HepG2 (cell line): ENCODE results near the gene UAP1L1. TPM values are rescaled to one million over a fixed set of nuclear protein-coding genes. Genes with fewer than 3 reads are reported as not detected.
A peak's percentile ranks its signal among the peaks of the same experiment; 100 is the strongest.

ENCODE experiments used
- ARNT2 ChIP-seq: sonication (generic); formaldehyde crosslinking; IDR thresholded peaks from 2 replicates; pipeline ENCODE4 v1.8.0; 2022; ENCODE audit warnings: mild to moderate bottlenecking, low read depth, missing genetic modification reagents, moderate library complexity
- ELF1 ChIP-seq: sonication (generic); formaldehyde crosslinking; IDR thresholded peaks from 2 replicates; pipeline ENCODE4 v1.4.0; 2020; ENCODE audit warnings: missing genetic modification reagents
- ERF ChIP-seq: IDR thresholded peaks from 2 replicates; pipeline ENCODE4 v1.6.1; 2018; ENCODE audit warnings: missing biosample characterization, missing genetic modification reagents
- HOXA3 ChIP-seq: sonication (generic); formaldehyde crosslinking; IDR thresholded peaks from 2 replicates; pipeline ENCODE4 v1.5.0; 2020; ENCODE audit warnings: missing genetic modification reagents
- HOXA9 ChIP-seq: sonication (generic); formaldehyde crosslinking; IDR thresholded peaks from 2 replicates; pipeline ENCODE4 v1.8.1; 2022; ENCODE audit warnings: missing genetic modification reagents, mild to moderate bottlenecking, moderate library complexity, borderline replicate concordance
- JUN ChIP-seq: sonication (generic); formaldehyde crosslinking; IDR thresholded peaks from 2 replicates; pipeline ENCODE4 v1.4.0; 2020; ENCODE audit warnings: mild to moderate bottlenecking, missing genetic modification reagents
- KLF6 ChIP-seq: IDR thresholded peaks from 2 replicates; pipeline ENCODE4 v1.8.0; 2016; ENCODE audit warnings: missing biosample characterization, missing genetic modification reagents
- MYC ChIP-seq: sonication (generic); formaldehyde crosslinking; IDR thresholded peaks from 2 replicates; pipeline ENCODE4 v1.9.0; 2021; ENCODE audit warnings: missing genetic modification reagents, borderline replicate concordance
- SAP130 ChIP-seq: IDR thresholded peaks from 2 replicates; pipeline ENCODE4 v1.6.1; 2016; ENCODE audit warnings: low read depth
- TBX3 ChIP-seq: fragments of 450-650 bp; IDR thresholded peaks from 2 replicates; pipeline ENCODE4 v1.6.1; 2017; ENCODE audit warnings: antibody characterized with exemption, mild to moderate bottlenecking, inconsistent platforms, borderline replicate concordance
- ZEB1 ChIP-seq: IDR thresholded peaks from 2 replicates; pipeline ENCODE4 v1.6.1; 2012; ENCODE audit warnings: mild to moderate bottlenecking, low read depth, inconsistent platforms; ENCODE audit not compliant: insufficient replicate concordance
- ZNF264 ChIP-seq: sonication (generic); formaldehyde crosslinking; IDR thresholded peaks from 2 replicates; pipeline ENCODE4 v1.4.0; 2020; ENCODE audit warnings: missing genetic modification reagents
- ZNF296 ChIP-seq: sonication (generic); formaldehyde crosslinking; conservative IDR thresholded peaks from 2 replicates; pipeline ENCODE4 v1.5.0; 2020; ENCODE audit warnings: mild to moderate bottlenecking, missing genetic modification reagents
- ZNF350 ChIP-seq: sonication (generic); formaldehyde crosslinking; IDR thresholded peaks from 2 replicates; pipeline ENCODE4 v1.4.0; 2020; ENCODE audit warnings: mild to moderate bottlenecking, low read depth, missing genetic modification reagents, borderline replicate concordance
- ZNF549 ChIP-seq: sonication (generic); formaldehyde crosslinking; IDR thresholded peaks from 2 replicates; pipeline ENCODE4 v1.5.0; 2020; ENCODE audit warnings: missing genetic modification reagents
- ZNF724P ChIP-seq: sonication (generic); formaldehyde crosslinking; IDR thresholded peaks from 2 replicates; pipeline ENCODE4 v1.8.0; 2022; ENCODE audit warnings: missing genetic modification reagents, borderline replicate concordance
- ZNF768 ChIP-seq: sonication (generic); formaldehyde crosslinking; IDR thresholded peaks from 2 replicates; pipeline ENCODE4 v1.4.0; 2020; ENCODE audit warnings: missing genetic modification reagents
- ZSCAN29 ChIP-seq: sonication (generic); formaldehyde crosslinking; conservative IDR thresholded peaks from 2 replicates; pipeline ENCODE4 v1.4.0; 2020; ENCODE audit warnings: mild to moderate bottlenecking, missing genetic modification reagents
- polyA plus RNA-seq, 8 experiments: library from polyadenylated mRNA; depleted of rRNA in 3 of 8; stranded (reverse) in 7 of 8; unstranded in 1 of 8; fragments of >200 nt; fragmentation: Illumina TruSeq in 4 of 8; extraction: Trizol in 4 of 8; gene quantifications; 2 replicates each; pipeline versions ENCODE4 v1.2.1 to v1.2.3, GENCODE V29; 2011 to 2016; ENCODE audit warnings: low read depth in 4 of 8, missing spikeins in 1 of 8, mixed read lengths in 1 of 8; ENCODE audit not compliant: insufficient read depth in 1 of 8
- total RNA-seq, 5 experiments: library from RNA; depleted of rRNA; stranded (reverse); fragments of >200 nt; fragmentation: Illumina TruSeq; extraction: Trizol; gene quantifications; 2 replicates each; pipeline ENCODE4 v1.2.3, GENCODE V29; 2016; ENCODE audit warnings: low read depth in 1 of 5
- TF ChIP-seq, protein P1 (sequence below): sonication (generic); formaldehyde crosslinking; IDR thresholded peaks from 2 replicates; pipeline ENCODE4 v1.5.1; 2020; ENCODE audit warnings: missing genetic modification reagents, mild to moderate bottlenecking, borderline replicate concordance
- TF ChIP-seq, protein P2 (sequence below): sonication (generic); formaldehyde crosslinking; IDR thresholded peaks from 2 replicates; pipeline ENCODE4 v1.5.1; 2020; ENCODE audit warnings: mild to moderate bottlenecking, missing genetic modification reagents, borderline replicate concordance
- TF ChIP-seq, protein P3 (sequence below): sonication (generic); formaldehyde crosslinking; IDR thresholded peaks from 2 replicates; pipeline ENCODE4 v1.4.0; 2020; ENCODE audit warnings: missing genetic modification reagents, borderline replicate concordance
- TF ChIP-seq, protein P4 (sequence below): sonication (generic); formaldehyde crosslinking; IDR thresholded peaks from 2 replicates; pipeline ENCODE4 v1.5.0; 2020; ENCODE audit warnings: missing genetic modification reagents

The UAP1L1 gene
- total and polyA plus RNA-seq, 2 of the 13 experiments (the other 11 are each of a cell fraction or from before 2014, with no cell fraction given), result 5.4 to 6.4 TPM

DNA sequence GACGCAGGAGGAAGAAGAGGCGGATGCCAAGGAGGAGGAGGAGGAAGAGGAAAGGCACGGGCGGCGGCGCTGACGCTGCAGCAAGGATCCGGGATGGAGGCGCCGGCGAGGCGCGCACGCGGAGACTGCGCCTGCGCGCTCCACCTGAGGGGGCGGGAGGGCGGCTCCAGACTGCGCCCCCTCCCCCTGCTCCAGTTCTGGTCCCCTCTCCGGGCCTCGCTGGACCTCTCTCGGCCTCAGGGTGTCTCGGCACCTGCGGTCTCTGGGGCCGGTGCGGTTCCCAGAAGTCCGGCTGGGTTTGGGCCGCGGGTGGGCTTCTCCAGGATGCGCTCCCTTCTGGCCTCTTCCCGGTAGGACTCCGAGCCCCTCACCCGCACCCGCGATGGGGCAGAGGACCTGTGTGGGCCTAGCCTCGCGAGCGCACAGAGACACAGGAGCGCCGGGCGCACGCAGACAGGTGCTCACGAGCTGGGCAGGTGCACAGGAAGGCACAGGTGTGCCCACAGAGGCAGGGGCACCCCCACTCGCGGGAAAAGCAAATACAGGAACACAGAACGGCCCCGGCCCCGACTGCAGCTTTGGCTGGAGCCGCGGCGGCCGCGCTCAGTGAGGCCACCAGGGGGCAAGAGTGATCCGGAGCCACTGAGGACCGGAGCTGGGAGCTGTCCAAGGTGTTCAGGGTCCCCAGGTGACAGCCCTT lies 31.1 kb upstream of the UAP1L1 start, which contains the start of gene NPDC1 (continued):
- peak; percentile 84; the same call in 1 of the 2 replicates for TF ChIP-seq ZNF264
- TF ChIP-seq, protein P1, sequence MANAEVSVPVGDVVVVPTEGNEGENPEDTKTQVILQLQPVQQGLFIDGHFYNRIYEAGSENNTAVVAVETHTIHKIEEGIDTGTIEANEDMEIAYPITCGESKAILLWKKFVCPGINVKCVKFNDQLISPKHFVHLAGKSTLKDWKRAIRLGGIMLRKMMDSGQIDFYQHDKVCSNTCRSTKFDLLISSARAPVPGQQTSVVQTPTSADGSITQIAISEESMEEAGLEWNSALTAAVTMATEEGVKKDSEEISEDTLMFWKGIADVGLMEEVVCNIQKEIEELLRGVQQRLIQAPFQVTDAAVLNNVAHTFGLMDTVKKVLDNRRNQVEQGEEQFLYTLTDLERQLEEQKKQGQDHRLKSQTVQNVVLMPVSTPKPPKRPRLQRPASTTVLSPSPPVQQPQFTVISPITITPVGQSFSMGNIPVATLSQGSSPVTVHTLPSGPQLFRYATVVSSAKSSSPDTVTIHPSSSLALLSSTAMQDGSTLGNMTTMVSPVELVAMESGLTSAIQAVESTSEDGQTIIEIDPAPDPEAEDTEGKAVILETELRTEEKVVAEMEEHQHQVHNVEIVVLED (CRISPR knock-in tag), result no peak; the same call in 1 of the 2 replicates
- no peak for TF ChIP-seq JUN (CRISPR knock-in tag)
- no peak for TF ChIP-seq TBX3
- TF ChIP-seq, protein P2, sequence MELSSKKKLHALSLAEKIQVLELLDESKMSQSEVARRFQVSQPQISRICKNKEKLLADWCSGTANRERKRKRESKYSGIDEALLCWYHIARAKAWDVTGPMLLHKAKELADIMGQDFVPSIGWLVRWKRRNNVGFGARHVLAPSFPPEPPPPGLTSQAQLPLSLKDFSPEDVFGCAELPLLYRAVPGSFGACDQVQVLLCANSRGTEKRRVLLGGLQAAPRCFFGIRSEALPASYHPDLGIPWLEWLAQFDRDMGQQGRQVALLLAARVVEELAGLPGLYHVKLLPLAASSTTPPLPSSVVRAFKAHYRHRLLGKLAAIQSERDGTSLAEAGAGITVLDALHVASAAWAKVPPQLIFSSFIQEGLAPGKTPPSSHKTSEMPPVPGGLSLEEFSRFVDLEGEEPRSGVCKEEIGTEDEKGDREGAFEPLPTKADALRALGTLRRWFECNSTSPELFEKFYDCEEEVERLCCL, result no peak
- TF ChIP-seq ZNF724P (CRISPR knock-in tag), result no peak; the same call in 1 of the 2 replicates
- TF ChIP-seq ZNF296 (CRISPR knock-in tag), result 0 out of 2 replicates have a peak, but pooled peaks have one; percentile 29
- TF ChIP-seq ZEB1, result peak; percentile 7
- 0 out of 2 replicates have a peak, but pooled peaks have one; percentile 71 for TF ChIP-seq ZNF350 (CRISPR knock-in tag)
- TF ChIP-seq SAP130, result peak; percentile 89
- TF ChIP-seq ZSCAN29 (CRISPR knock-in tag), result 0 out of 2 replicates have a peak, but pooled peaks have one; percentile 14
- TF ChIP-seq KLF6 (CRISPR knock-in tag), result peak; percentile 86; the same call in 1 of the 2 replicates
- peak; percentile 68 for TF ChIP-seq HOXA3 (CRISPR knock-in tag)
- peak; percentile 50; the same call in 1 of the 2 replicates for TF ChIP-seq MYC (CRISPR knock-in tag)
- TF ChIP-seq HOXA9 (CRISPR knock-in tag), result no peak
- TF ChIP-seq ERF (CRISPR knock-in tag), result peak; percentile 92
- no peak for TF ChIP-seq ELF1 (CRISPR knock-in tag)
- TF ChIP-seq, protein P3, sequence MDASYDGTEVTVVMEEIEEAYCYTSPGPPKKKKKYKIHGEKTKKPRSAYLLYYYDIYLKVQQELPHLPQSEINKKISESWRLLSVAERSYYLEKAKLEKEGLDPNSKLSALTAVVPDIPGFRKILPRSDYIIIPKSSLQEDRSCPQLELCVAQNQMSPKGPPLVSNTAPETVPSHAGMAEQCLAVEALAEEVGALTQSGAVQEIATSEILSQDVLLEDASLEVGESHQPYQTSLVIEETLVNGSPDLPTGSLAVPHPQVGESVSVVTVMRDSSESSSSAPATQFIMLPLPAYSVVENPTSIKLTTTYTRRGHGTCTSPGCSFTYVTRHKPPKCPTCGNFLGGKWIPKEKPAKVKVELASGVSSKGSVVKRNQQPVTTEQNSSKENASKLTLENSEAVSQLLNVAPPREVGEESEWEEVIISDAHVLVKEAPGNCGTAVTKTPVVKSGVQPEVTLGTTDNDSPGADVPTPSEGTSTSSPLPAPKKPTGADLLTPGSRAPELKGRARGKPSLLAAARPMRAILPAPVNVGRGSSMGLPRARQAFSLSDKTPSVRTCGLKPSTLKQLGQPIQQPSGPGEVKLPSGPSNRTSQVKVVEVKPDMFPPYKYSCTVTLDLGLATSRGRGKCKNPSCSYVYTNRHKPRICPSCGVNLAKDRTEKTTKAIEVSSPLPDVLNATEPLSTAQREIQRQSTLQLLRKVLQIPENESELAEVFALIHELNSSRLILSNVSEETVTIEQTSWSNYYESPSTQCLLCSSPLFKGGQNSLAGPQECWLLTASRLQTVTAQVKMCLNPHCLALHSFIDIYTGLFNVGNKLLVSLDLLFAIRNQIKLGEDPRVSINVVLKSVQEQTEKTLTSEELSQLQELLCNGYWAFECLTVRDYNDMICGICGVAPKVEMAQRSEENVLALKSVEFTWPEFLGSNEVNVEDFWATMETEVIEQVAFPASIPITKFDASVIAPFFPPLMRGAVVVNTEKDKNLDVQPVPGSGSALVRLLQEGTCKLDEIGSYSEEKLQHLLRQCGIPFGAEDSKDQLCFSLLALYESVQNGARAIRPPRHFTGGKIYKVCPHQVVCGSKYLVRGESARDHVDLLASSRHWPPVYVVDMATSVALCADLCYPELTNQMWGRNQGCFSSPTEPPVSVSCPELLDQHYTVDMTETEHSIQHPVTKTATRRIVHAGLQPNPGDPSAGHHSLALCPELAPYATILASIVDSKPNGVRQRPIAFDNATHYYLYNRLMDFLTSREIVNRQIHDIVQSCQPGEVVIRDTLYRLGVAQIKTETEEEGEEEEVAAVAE (CRISPR knock-in tag), result peak; percentile 84
- TF ChIP-seq, protein P4, sequence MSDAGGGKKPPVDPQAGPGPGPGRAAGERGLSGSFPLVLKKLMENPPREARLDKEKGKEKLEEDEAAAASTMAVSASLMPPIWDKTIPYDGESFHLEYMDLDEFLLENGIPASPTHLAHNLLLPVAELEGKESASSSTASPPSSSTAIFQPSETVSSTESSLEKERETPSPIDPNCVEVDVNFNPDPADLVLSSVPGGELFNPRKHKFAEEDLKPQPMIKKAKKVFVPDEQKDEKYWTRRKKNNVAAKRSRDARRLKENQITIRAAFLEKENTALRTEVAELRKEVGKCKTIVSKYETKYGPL (CRISPR knock-in tag), result peak; percentile 32; the same call in 1 of the 2 replicates
- TF ChIP-seq ZNF549, result no peak
- TF ChIP-seq ZNF768 (CRISPR knock-in tag), result 0 out of 2 replicates have a peak, but pooled peaks have one; percentile 24
- peak; percentile 69; the same call in 1 of the 2 replicates for TF ChIP-seq ARNT2 (CRISPR knock-in tag)
